K562 (cell line): ENCODE results near the gene ERCC4. TPM values are rescaled to one million over a fixed set of nuclear protein-coding genes. Genes with fewer than 3 reads are reported as not detected.

Experiments used
- ATAC-seq: fragments of 200-7000 bp; cut with Tn5 transposase; 3 replicates; pipeline ENCODE4 v1.9.1; 2020; ENCODE audit warnings: moderate library complexity
- BruUV-seq: library from RNA; stranded (reverse); fragments of 400-500 nt; replicated peaks from 2 replicates; lab custom pipeline; 2021; lab: Mats Ljungman, UMichigan
- CTCF ChIA-PET: fragments of 300-600 bp; formaldehyde crosslinking; extraction: SDS; loops from one replicate; lab custom pipeline; 2021; ENCODE audit warnings: low intra/inter-chr PET ratio; lab: Yijun Ruan, JAX
- POLR2A ChIA-PET: fragments of 300-600, 350-650 bp; sonication (Branson Sonifier 250); formaldehyde crosslinking; extraction: SDS; loops from one replicate; lab custom pipeline; 2021; ENCODE audit warnings: antibody characterized with exemption, inconsistent platforms; lab: Yijun Ruan, JAX
- DNase-seq, 4 experiments: peaks; one replicate each; pipeline versions ENCODE4 v3.0.0 to v3.0.0-alpha.2; 2011 to 2018; ENCODE audit warnings: low spot score in 3 of 4, mixed read lengths in 3 of 4; ENCODE audit errors: extremely low read depth in 1 of 4
- FAIRE-seq: peaks from 2 replicates; lab custom pipeline; 2011; peaks lifted over from hg19 to GRCh38; lab: Jason Lieb, UNC
- H2AFZ ChIP-seq: 2 replicates; pipeline ENCODE4 v1.6.0; 2011; ENCODE audit warnings: low read depth, low read length, control low read depth, inconsistent platforms
- H3K27ac ChIP-seq: fragments of 200-600 bp; 3 replicates; pipeline ENCODE4 v1.8.0; 2011; ENCODE audit warnings: low read depth, mild to moderate bottlenecking, control low read depth, inconsistent platforms, low read length, moderate library complexity, mixed read lengths; ENCODE audit errors: extremely low read depth
- H3K27me3 ChIP-seq, 2 experiments: fragments of 300-600 bp in 1 of 2; 2 replicates in 1 of 2; 3 replicates in 1 of 2; pipeline versions ENCODE4 v1.6.0 to v1.8.0; 2011; ENCODE audit warnings: inconsistent platforms in 2 of 2, low read length in 2 of 2, mild to moderate bottlenecking in 1 of 2, mixed read lengths in 1 of 2, moderate library complexity in 1 of 2; ENCODE audit not compliant: control insufficient read depth in 2 of 2, insufficient read depth in 2 of 2
- H3K36me3 ChIP-seq: fragments of 300-600 bp; 3 replicates; pipeline ENCODE4 v1.8.0; 2011; ENCODE audit warnings: mild to moderate bottlenecking, low read length, inconsistent platforms; ENCODE audit not compliant: control insufficient read depth, insufficient read depth
- H3K4me1 ChIP-seq, 2 experiments: fragments of 200-600 bp in 1 of 2; replicated peaks in 1 of 2; 2 replicates in 1 of 2; 3 replicates in 1 of 2; pipeline versions ENCODE4 v1.5.1 to v1.8.0; 2011; ENCODE audit warnings: inconsistent platforms in 2 of 2, low read length in 2 of 2, mild to moderate bottlenecking in 1 of 2, mixed read lengths in 1 of 2, moderate library complexity in 1 of 2; ENCODE audit not compliant: control insufficient read depth in 2 of 2, insufficient read depth in 2 of 2
- H3K4me2 ChIP-seq: 2 replicates; pipeline ENCODE4 v1.6.1; 2011; ENCODE audit warnings: low read length, control low read depth, inconsistent platforms, mixed read lengths; ENCODE audit not compliant: insufficient read depth
- H3K4me3 ChIP-seq: fragments of 200-600 bp; sonication (generic), shearing (Covaris generic); 2 replicates; pipeline ENCODE4 v1.5.1; 2016; ENCODE audit warnings: control low read depth, inconsistent platforms
- H3K79me2 ChIP-seq: fragments of 200-600 bp; 3 replicates; pipeline ENCODE4 v1.8.0; 2011; ENCODE audit warnings: low read length, inconsistent platforms; ENCODE audit not compliant: control insufficient read depth, insufficient read depth
- H3K9ac ChIP-seq, 2 experiments: 2 replicates each; pipeline versions ENCODE4 v1.6.0 to v1.6.1; 2011; ENCODE audit warnings: low read depth in 2 of 2, low read length in 2 of 2, control low read depth in 1 of 2, inconsistent platforms in 1 of 2, mild to moderate bottlenecking in 1 of 2, mixed read lengths in 1 of 2; ENCODE audit not compliant: insufficient read depth in 1 of 2
- H3K9me1 ChIP-seq: one replicate; pipeline ENCODE4 v1.6.0; 2011; ENCODE audit warnings: inconsistent platforms, mild to moderate bottlenecking, low read length, moderate library complexity; ENCODE audit not compliant: control insufficient read depth, insufficient read depth
- H3K9me3 ChIP-seq: replicated peaks from 2 replicates; pipeline ENCODE4 v1.5.1; 2011; ENCODE audit warnings: low read depth, low read length, inconsistent platforms; ENCODE audit not compliant: control insufficient read depth, insufficient read depth
- H4K20me1 ChIP-seq: replicated peaks from 2 replicates; pipeline ENCODE4 v1.6.1; 2011; ENCODE audit warnings: low read length, inconsistent platforms, mixed read lengths; ENCODE audit not compliant: control insufficient read depth, insufficient read depth
- CUX1 ChIP-seq: fragments of 200-800 bp; sonication (Bioruptor generic); IDR thresholded peaks from 2 replicates; pipeline ENCODE4 v1.6.1; 2016; ENCODE audit warnings: missing genetic modification characterization, missing compliant biosample characterization
- GATAD2A ChIP-seq: fragments of 450-650 bp; IDR thresholded peaks from 2 replicates; pipeline ENCODE4 v1.6.1; 2017
- MLLT1 ChIP-seq, 2 experiments: fragments of 450-650 bp; IDR thresholded peaks; 2 replicates each; pipeline ENCODE4 v1.6.1; 2016
- MTA1 ChIP-seq: fragments of 450-650 bp; IDR thresholded peaks from 2 replicates; pipeline ENCODE4 v1.6.1; 2017; ENCODE audit warnings: borderline replicate concordance
- PHTF2 ChIP-seq: fragments of 250-450 bp; sonication (Bioruptor Pico); IDR thresholded peaks from 2 replicates; pipeline ENCODE4 v1.5.0; 2021; ENCODE audit warnings: mild to moderate bottlenecking
- RFX1 ChIP-seq: fragments of 450-650 bp; IDR thresholded peaks from 2 replicates; pipeline ENCODE4 v1.6.1; 2016; ENCODE audit warnings: mild to moderate bottlenecking, moderate library complexity
- ZFP36 ChIP-seq: fragments of 150-350 bp; IDR thresholded peaks from 2 replicates; pipeline ENCODE4 v1.6.1; 2018; ENCODE audit warnings: low read length, low read depth; ENCODE audit not compliant: partially characterized antibody
- ZNF696 ChIP-seq: fragments of 250-450 bp; sonication (Bioruptor Pico); conservative IDR thresholded peaks from 2 replicates; pipeline ENCODE4 v1.4.0; 2020; ENCODE audit warnings: mild to moderate bottlenecking, moderate library complexity
- ZNF717 ChIP-seq: fragments of 250-450 bp; sonication (Bioruptor Pico); IDR thresholded peaks from 2 replicates; pipeline ENCODE4 v1.5.0; 2021
- WGBS: fragments of 100-300 bp; shearing (Covaris generic); methylation state at CpG from one replicate; pipeline ENCODE4 v1.1.6; 2016; ENCODE audit warnings: low coverage, mixed read lengths; ENCODE audit not compliant: insufficient coverage; ENCODE audit errors: missing lambda C conversion rate; 5-methylcytosine and 5-hydroxymethylcytosine counted together
- in situ Hi-C: fragments of 300-500 bp; cut with MboI; formaldehyde crosslinking; loops from 4 replicates; pipeline ENCODE4 v1.15.0; 2018; ENCODE audit warnings: inconsistent platforms, mixed read lengths
- intact Hi-C: fragments of 100-400 bp; cut with micrococcal nuclease; formaldehyde crosslinking; loops from 2 replicates; pipeline ENCODE4 v1.14.2; 2022
- polyA plus RNA-seq, 8 experiments: library from polyadenylated mRNA; depleted of rRNA in 4 of 8; stranded (reverse) in 5 of 8; unstranded in 3 of 8; fragments of >200 nt; fragmentation: Nextera tagmentation in 2 of 8; fragmentation: Illumina TruSeq in 1 of 8; extraction: Ambion mirVana in 2 of 8; extraction: Trizol in 1 of 8; gene quantifications; 2 replicates each; pipeline versions ENCODE4 v1.2.1 to v1.2.3, GENCODE V29; 2011 to 2014; ENCODE audit warnings: inconsistent platforms in 1 of 8, missing spikeins in 1 of 8
- total RNA-seq, 7 experiments: library from RNA; depleted of rRNA in 6 of 7; stranded (reverse); fragments of >200 nt in 6 of 7; fragmentation: Illumina TruSeq in 2 of 7; extraction: Trizol in 2 of 7; gene quantifications; 2 replicates each; pipeline versions ENCODE4 v1.2.1 to v1.2.3, GENCODE V29; 2011 to 2021; ENCODE audit warnings: low replicate concordance in 1 of 7

ERCC4 gene
- total and polyA plus RNA-seq, 9 of the 15 experiments (the other 6 are each of a cell fraction or from before 2014, with no cell fraction given), result 3.7 to 10.5 (median 6.0) TPM

- no peak for TF ChIP-seq MLLT1 (IDR thresholded peaks at IDR 0.05)
- no peak for TF ChIP-seq PHTF2 (CRISPR knock-in tag)
- TF ChIP-seq, all 486 proteins: peak for 0
Measured at GRCh38 chr16:13995194-13995593, 75.2 kb downstream of the ERCC4 start (continued).

- Histone ChIP-seq H3K36me3 (no peaks in the 10 kb centered on the region), H3K4me1 (peaks cover 9 to 22% of the 10 kb centered on the region in 2 experiments; a peak in 4 of 5 replicates), H3K9me3 (no peaks in the 10 kb centered on the region), H3K4me2 (no peak overlapping the region), H3K27me3 (peaks cover 6 to 28% of the 10 kb centered on the region in 2 experiments; a peak in 3 of 5 replicates), H3K4me3 (no peak overlapping the region), H3K79me2 (no peaks in the 10 kb centered on the region), H3K9me1 (no peaks in the 10 kb centered on the region), H3K27ac (no peak overlapping the region), H3K9ac (no peak overlapping the region), H2AFZ (no peak overlapping the region), H4K20me1 (0 out of 2 replicates have a peak, but pooled peaks cover 6% of the 10 kb centered on the region)
- ChIA-PET CTCF (interaction anchor here (0.6 kb wide), 1 partner anchor 10 kb away, joined by 3 read pairs; no protein-coding TSS in a partner anchor), POLR2A (no interaction called here)
- no peak for FAIRE-seq
- in situ Hi-C loops (no loop called here), intact Hi-C loops (no loop called here)
- ATAC-seq, result no peak
- no TSS peak for BruUV-seq
- TF ChIP-seq RFX1, result no peak
- TF ChIP-seq GATAD2A, result no peak
- TF ChIP-seq CUX1 (CRISPR knock-in tag), result no peak
- TF ChIP-seq ZFP36, result no peak
- TF ChIP-seq MTA1, result no peak
- TF ChIP-seq ZNF696, result no peak
- TF ChIP-seq ZNF717 (CRISPR knock-in tag), result no peak
- WGBS, result 21% methylated on average over 11 of the region's 11 CpGs
- no peak for DNase-seq
Measured at GRCh38 chr16:13996778-13997288, 76.9 kb downstream of the ERCC4 start.
